ENCODE data around the gene CALML5.

The CALML5 gene

GRCh38 chr10:5515948-5516761 lies 16.8 kb upstream of the CALML5 start:
- DNase-seq (ENCODE audit: low spot score) = no peak

DNA sequence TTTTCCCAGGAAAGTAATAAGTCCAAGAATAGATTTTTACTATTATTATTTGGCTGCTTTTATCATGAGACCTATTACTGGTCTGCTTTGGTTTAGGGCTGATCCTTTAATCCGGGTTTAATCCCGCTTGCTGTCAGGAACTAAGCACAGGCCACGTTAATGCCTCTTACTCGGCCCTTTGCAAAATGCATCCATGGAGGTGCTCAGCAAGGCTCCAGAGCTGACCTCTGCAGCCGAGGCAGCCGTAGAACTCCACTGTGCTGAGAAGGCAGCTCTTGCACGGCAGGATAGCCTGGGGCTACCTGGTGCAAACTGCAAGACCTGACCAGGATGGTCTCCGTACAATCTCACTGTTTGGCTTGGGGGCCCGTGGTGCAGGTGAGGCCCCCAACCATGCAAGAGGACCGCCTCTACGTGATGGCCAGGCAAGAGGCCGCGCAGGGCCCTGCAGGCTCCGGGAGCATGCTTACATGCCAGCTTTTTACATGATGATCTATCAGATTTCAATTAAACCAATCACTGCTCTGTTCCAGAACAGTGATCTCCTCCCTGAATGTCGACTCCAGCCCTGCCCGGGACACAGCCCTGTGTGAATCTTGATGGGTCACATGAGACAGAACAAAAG lies 15.0 kb upstream of the CALML5 start:
- DNase-seq (ENCODE audit: low spot score) = no peak

- no peak for DNase-seq (ENCODE audit: low spot score)
These were observed 13.7 kb upstream of the CALML5 start for GRCh38 chr10:5512881-5513612.

DNA sequence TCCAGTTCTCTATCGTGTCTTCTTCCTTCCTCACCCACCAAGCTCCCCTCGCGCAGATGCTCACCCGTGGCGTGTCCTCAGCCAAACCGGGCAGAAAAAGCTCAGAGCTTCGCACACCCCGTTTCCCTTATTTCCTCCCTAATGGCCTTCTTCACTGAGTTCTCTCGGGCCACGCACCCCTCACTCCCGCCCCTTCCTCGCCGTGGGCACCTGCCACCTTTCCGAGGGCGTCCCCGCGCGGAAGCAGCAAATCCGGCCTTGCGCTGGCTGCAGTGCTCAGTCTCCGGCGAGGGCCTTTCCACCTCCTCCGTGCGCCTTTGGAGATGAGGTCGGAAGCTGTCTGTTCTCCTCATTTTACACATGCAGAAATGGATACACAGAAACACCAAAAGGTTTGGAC lies 13.0 kb upstream of the CALML5 start:
- no peak for DNase-seq (ENCODE audit: low spot score)

DNA sequence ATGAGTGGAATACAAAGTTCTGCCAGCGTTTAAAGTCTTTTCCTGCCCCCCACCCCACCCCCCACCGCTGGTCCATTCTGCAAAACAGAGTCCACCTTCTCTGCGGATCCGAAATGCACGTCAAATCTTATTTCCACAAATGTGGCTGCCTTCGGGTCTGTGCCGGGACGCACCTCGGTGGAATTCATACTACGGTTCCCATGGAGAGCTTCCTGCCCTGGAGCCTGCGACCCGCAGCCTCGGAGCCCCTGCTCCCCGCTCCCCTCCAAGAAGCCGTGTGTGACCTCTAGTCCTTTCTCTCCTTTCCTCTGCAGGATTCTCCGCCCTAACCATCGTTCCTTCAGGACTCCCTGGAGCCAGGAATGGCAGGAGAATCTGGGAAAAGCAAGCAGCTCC lies 12.5 kb upstream of the CALML5 start:
- no peak for DNase-seq (ENCODE audit: low spot score)

- no peak for DNase-seq (ENCODE audit: low spot score)
These were observed 12.0 kb upstream of the CALML5 start for GRCh38 chr10:5511231-5511884.

- no peak for DNase-seq (ENCODE audit: low spot score)
These were observed 11.1 kb upstream of the CALML5 start for GRCh38 chr10:5510281-5511072.

- no peak for DNase-seq (ENCODE audit: low spot score)
These were observed 10.3 kb upstream of the CALML5 start for GRCh38 chr10:5509691-5510090.

DNA sequence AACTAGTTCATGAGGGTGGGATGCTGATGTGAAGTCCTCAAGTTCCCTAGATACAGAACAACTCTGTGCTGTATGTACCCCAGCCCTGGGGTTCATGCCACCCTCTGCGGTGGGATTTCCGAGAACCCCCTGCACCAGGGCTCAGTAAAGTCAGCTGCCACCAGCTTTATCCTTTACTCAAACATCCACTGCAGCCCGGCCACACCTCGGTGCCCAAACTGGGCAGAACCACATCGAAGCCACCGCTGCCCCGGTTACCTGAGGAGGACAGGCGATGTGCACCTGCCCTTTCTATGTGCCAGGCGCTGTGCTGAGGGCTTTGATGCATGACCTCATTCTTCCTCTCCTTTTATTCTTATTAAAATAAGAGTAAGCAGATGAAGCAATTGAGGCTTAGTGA lies 9.9 kb upstream of the CALML5 start:
- no peak for DNase-seq (ENCODE audit: low spot score)

GRCh38 chr10:5508786-5509185 lies 9.4 kb upstream of the CALML5 start:
- no peak for DNase-seq (ENCODE audit: low spot score)

- no peak for DNase-seq (ENCODE audit: low spot score)
These were observed 8.8 kb upstream of the CALML5 start for GRCh38 chr10:5508161-5508604.

DNA sequence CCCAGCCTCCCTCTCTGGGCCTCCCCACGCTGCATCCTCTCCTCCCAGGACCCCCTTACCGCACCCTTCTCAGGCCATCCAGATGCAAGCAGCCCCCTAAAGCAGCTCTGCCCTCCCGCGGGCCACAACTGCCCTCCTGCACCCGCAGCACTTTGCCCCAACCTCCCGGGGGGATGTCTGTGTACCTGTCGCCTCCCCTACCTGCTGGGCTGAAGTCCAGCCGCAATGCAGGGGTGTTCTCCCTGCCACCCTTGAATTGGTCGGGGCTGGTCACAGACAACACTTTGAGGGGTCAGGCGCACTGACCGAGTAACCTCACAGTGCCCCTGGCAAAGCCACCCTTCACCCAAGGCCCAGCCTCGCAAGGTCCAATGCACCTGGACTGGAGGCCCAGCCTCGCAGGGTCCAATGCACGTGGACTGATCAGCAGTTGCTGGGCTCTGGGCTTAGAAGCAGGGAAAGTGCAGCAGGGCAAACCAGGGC lies 8.3 kb upstream of the CALML5 start:
- no peak for DNase-seq (ENCODE audit: low spot score)

GRCh38 chr10:5506751-5507648 lies 7.6 kb upstream of the CALML5 start:
- DNase-seq (ENCODE audit: low spot score) = no peak

GRCh38 chr10:5506246-5506645 lies 6.9 kb upstream of the CALML5 start:
- no peak for DNase-seq (ENCODE audit: low spot score)

GRCh38 chr10:5504146-5505072 lies 5.0 kb upstream of the CALML5 start:
- DNase-seq (ENCODE audit: low spot score) = no peak

GRCh38 chr10:5503477-5503835 lies 4.1 kb upstream of the CALML5 start:
- no peak for DNase-seq (ENCODE audit: low spot score)

- no peak for DNase-seq (ENCODE audit: low spot score)
These were observed 3.5 kb upstream of the CALML5 start for GRCh38 chr10:5502571-5503476.

- no peak for DNase-seq (ENCODE audit: low spot score)
These were observed 2.7 kb upstream of the CALML5 start for GRCh38 chr10:5502061-5502521.

Measured in RKO (cell line).